K562 (cell line): ENCODE data around the gene GPSM3. TPM values are rescaled to one million over a fixed set of nuclear protein-coding genes. Genes with fewer than 3 reads are reported as not detected.
A peak's percentile ranks its signal among the peaks of the same experiment; 100 is the strongest.

Experiments used
- ATAC-seq: fragments of 200-7000 bp; cut with Tn5 transposase; 3 replicates; pipeline ENCODE4 v1.9.1; 2020; ENCODE audit warnings: moderate library complexity
- BruUV-seq: library from RNA; stranded (reverse); fragments of 400-500 nt; replicated peaks from 2 replicates; lab custom pipeline; 2021; lab: Mats Ljungman, UMichigan
- CTCF ChIA-PET: fragments of 300-600 bp; formaldehyde crosslinking; extraction: SDS; loops from one replicate; lab custom pipeline; 2021; ENCODE audit warnings: low intra/inter-chr PET ratio; lab: Yijun Ruan, JAX
- POLR2A ChIA-PET: fragments of 300-600, 350-650 bp; sonication (Branson Sonifier 250); formaldehyde crosslinking; extraction: SDS; loops from one replicate; lab custom pipeline; 2021; ENCODE audit warnings: antibody characterized with exemption, inconsistent platforms; lab: Yijun Ruan, JAX
- DNase-seq, 4 experiments: peaks; one replicate each; pipeline versions ENCODE4 v3.0.0 to v3.0.0-alpha.2; 2011 to 2018; ENCODE audit warnings: low spot score in 3 of 4, mixed read lengths in 3 of 4; ENCODE audit errors: extremely low read depth in 1 of 4
- FAIRE-seq: peaks from 2 replicates; lab custom pipeline; 2011; peaks lifted over from hg19 to GRCh38; lab: Jason Lieb, UNC
- H2AFZ ChIP-seq: 2 replicates; pipeline ENCODE4 v1.6.0; 2011; ENCODE audit warnings: low read depth, low read length, control low read depth, inconsistent platforms
- H3K27ac ChIP-seq: fragments of 200-600 bp; 3 replicates; pipeline ENCODE4 v1.8.0; 2011; ENCODE audit warnings: low read depth, mild to moderate bottlenecking, control low read depth, inconsistent platforms, low read length, moderate library complexity, mixed read lengths; ENCODE audit errors: extremely low read depth
- H3K27me3 ChIP-seq, 2 experiments: fragments of 300-600 bp in 1 of 2; 2 replicates in 1 of 2; 3 replicates in 1 of 2; pipeline versions ENCODE4 v1.6.0 to v1.8.0; 2011; ENCODE audit warnings: inconsistent platforms in 2 of 2, low read length in 2 of 2, mild to moderate bottlenecking in 1 of 2, mixed read lengths in 1 of 2, moderate library complexity in 1 of 2; ENCODE audit not compliant: control insufficient read depth in 2 of 2, insufficient read depth in 2 of 2
- H3K36me3 ChIP-seq: fragments of 300-600 bp; 3 replicates; pipeline ENCODE4 v1.8.0; 2011; ENCODE audit warnings: mild to moderate bottlenecking, low read length, inconsistent platforms; ENCODE audit not compliant: control insufficient read depth, insufficient read depth
- H3K4me1 ChIP-seq, 2 experiments: fragments of 200-600 bp in 1 of 2; replicated peaks in 1 of 2; 2 replicates in 1 of 2; 3 replicates in 1 of 2; pipeline versions ENCODE4 v1.5.1 to v1.8.0; 2011; ENCODE audit warnings: inconsistent platforms in 2 of 2, low read length in 2 of 2, mild to moderate bottlenecking in 1 of 2, mixed read lengths in 1 of 2, moderate library complexity in 1 of 2; ENCODE audit not compliant: control insufficient read depth in 2 of 2, insufficient read depth in 2 of 2
- H3K4me2 ChIP-seq: 2 replicates; pipeline ENCODE4 v1.6.1; 2011; ENCODE audit warnings: low read length, control low read depth, inconsistent platforms, mixed read lengths; ENCODE audit not compliant: insufficient read depth
- H3K4me3 ChIP-seq: fragments of 200-600 bp; sonication (generic), shearing (Covaris generic); 2 replicates; pipeline ENCODE4 v1.5.1; 2016; ENCODE audit warnings: control low read depth, inconsistent platforms
- H3K79me2 ChIP-seq: fragments of 200-600 bp; 3 replicates; pipeline ENCODE4 v1.8.0; 2011; ENCODE audit warnings: low read length, inconsistent platforms; ENCODE audit not compliant: control insufficient read depth, insufficient read depth
- H3K9ac ChIP-seq, 2 experiments: 2 replicates each; pipeline versions ENCODE4 v1.6.0 to v1.6.1; 2011; ENCODE audit warnings: low read depth in 2 of 2, low read length in 2 of 2, control low read depth in 1 of 2, inconsistent platforms in 1 of 2, mild to moderate bottlenecking in 1 of 2, mixed read lengths in 1 of 2; ENCODE audit not compliant: insufficient read depth in 1 of 2
- H3K9me1 ChIP-seq: one replicate; pipeline ENCODE4 v1.6.0; 2011; ENCODE audit warnings: inconsistent platforms, mild to moderate bottlenecking, low read length, moderate library complexity; ENCODE audit not compliant: control insufficient read depth, insufficient read depth
- H3K9me3 ChIP-seq: replicated peaks from 2 replicates; pipeline ENCODE4 v1.5.1; 2011; ENCODE audit warnings: low read depth, low read length, inconsistent platforms; ENCODE audit not compliant: control insufficient read depth, insufficient read depth
- H4K20me1 ChIP-seq: replicated peaks from 2 replicates; pipeline ENCODE4 v1.6.1; 2011; ENCODE audit warnings: low read length, inconsistent platforms, mixed read lengths; ENCODE audit not compliant: control insufficient read depth, insufficient read depth
- ARID1B ChIP-seq: fragments of 450-650 bp; IDR thresholded peaks from 2 replicates; pipeline ENCODE4 v1.6.1; 2016; ENCODE audit warnings: antibody characterized with exemption, mild to moderate bottlenecking, inconsistent platforms
- CXXC5 ChIP-seq: fragments of 250-450 bp; sonication (Bioruptor Pico); IDR thresholded peaks from 2 replicates; pipeline ENCODE4 v1.8.0; 2022; ENCODE audit warnings: inconsistent platforms, mild to moderate bottlenecking, moderate library complexity
- E2F8 ChIP-seq: fragments of 450-650 bp; IDR thresholded peaks from 2 replicates; pipeline ENCODE4 v1.7.1; 2018; ENCODE audit warnings: mild to moderate bottlenecking, low read depth; ENCODE audit not compliant: partially characterized antibody
- GTF2F1 ChIP-seq: IDR thresholded peaks from 2 replicates; pipeline ENCODE4 v1.6.1; 2011; ENCODE audit warnings: low read depth, low read length, improper control_type of control experiment
- IRF1 ChIP-seq: sonication (generic); formaldehyde crosslinking; IDR thresholded peaks from 2 replicates; pipeline ENCODE4 v1.8.0; 2022; ENCODE audit warnings: missing genetic modification reagents, mild to moderate bottlenecking, borderline replicate concordance
- LCOR ChIP-seq: sonication (generic); formaldehyde crosslinking; IDR thresholded peaks from 2 replicates; pipeline ENCODE4 v1.8.0; 2022; ENCODE audit warnings: mild to moderate bottlenecking, missing genetic modification reagents
- MLLT1 ChIP-seq, 2 experiments: fragments of 450-650 bp; IDR thresholded peaks; 2 replicates each; pipeline ENCODE4 v1.6.1; 2016
- TAF9B ChIP-seq: fragments of 450-650 bp; IDR thresholded peaks from 2 replicates; pipeline ENCODE4 v1.6.1; 2018; ENCODE audit warnings: mild to moderate bottlenecking; ENCODE audit not compliant: partially characterized antibody
- TCF7 ChIP-seq: sonication (generic); IDR thresholded peaks from 2 replicates; pipeline ENCODE4 v1.6.1; 2016; ENCODE audit warnings: antibody characterized with exemption, borderline replicate concordance
- YBX1 ChIP-seq: fragments of 450-650 bp; IDR thresholded peaks from 2 replicates; pipeline ENCODE4 v1.7.1; 2016; ENCODE audit warnings: mild to moderate bottlenecking
- ZFP1 ChIP-seq: fragments of 450-650 bp; formaldehyde crosslinking; IDR thresholded peaks from 2 replicates; pipeline ENCODE4 v1.4.0; 2020; ENCODE audit warnings: mild to moderate bottlenecking, mixed read lengths
- ZNF184 ChIP-seq: sonication (generic); formaldehyde crosslinking; IDR thresholded peaks from 2 replicates; pipeline ENCODE4 v1.5.0; 2020; ENCODE audit warnings: missing genetic modification reagents
- ZNF668 ChIP-seq: fragments of 250-450 bp; sonication (Bioruptor Pico); IDR thresholded peaks from 2 replicates; pipeline ENCODE4 v1.8.0; 2022; ENCODE audit warnings: mild to moderate bottlenecking, inconsistent platforms
- WGBS: fragments of 100-300 bp; shearing (Covaris generic); methylation state at CpG from one replicate; pipeline ENCODE4 v1.1.6; 2016; ENCODE audit warnings: low coverage, mixed read lengths; ENCODE audit not compliant: insufficient coverage; ENCODE audit errors: missing lambda C conversion rate; 5-methylcytosine and 5-hydroxymethylcytosine counted together
- in situ Hi-C: fragments of 300-500 bp; cut with MboI; formaldehyde crosslinking; loops from 4 replicates; pipeline ENCODE4 v1.15.0; 2018; ENCODE audit warnings: inconsistent platforms, mixed read lengths
- intact Hi-C: fragments of 100-400 bp; cut with micrococcal nuclease; formaldehyde crosslinking; loops from 2 replicates; pipeline ENCODE4 v1.14.2; 2022
- polyA plus RNA-seq, 8 experiments: library from polyadenylated mRNA; depleted of rRNA in 4 of 8; stranded (reverse) in 5 of 8; unstranded in 3 of 8; fragments of >200 nt; fragmentation: Nextera tagmentation in 2 of 8; fragmentation: Illumina TruSeq in 1 of 8; extraction: Ambion mirVana in 2 of 8; extraction: Trizol in 1 of 8; gene quantifications; 2 replicates each; pipeline versions ENCODE4 v1.2.1 to v1.2.3, GENCODE V29; 2011 to 2014; ENCODE audit warnings: inconsistent platforms in 1 of 8, missing spikeins in 1 of 8
- total RNA-seq, 7 experiments: library from RNA; depleted of rRNA in 6 of 7; stranded (reverse); fragments of >200 nt in 6 of 7; fragmentation: Illumina TruSeq in 2 of 7; extraction: Trizol in 2 of 7; gene quantifications; 2 replicates each; pipeline versions ENCODE4 v1.2.1 to v1.2.3, GENCODE V29; 2011 to 2021; ENCODE audit warnings: low replicate concordance in 1 of 7

Gene GPSM3
- total and polyA plus RNA-seq, 9 of the 15 experiments (the other 6 are each of a cell fraction or from before 2014, with no cell fraction given), result 5.3 to 42.6 (median 24.4) TPM

- Histone ChIP-seq H2AFZ (peak overlapping the region; percentile 92), H3K36me3 (peaks cover 37% of the 10 kb centered on the region; the same call in 2 of the 3 replicates), H3K9ac (peak overlapping the region; percentile 83 to 86; a peak in 3 of 4 replicates), H3K9me3 (no peaks in the 10 kb centered on the region), H3K27ac (peak overlapping the region; percentile 94), H3K79me2 (peaks cover 74% of the 10 kb centered on the region), H4K20me1 (no peaks in the 10 kb centered on the region), H3K4me2 (peak overlapping the region; percentile 100), H3K9me1 (peaks cover 7% of the 10 kb centered on the region), H3K4me1 (peaks cover 27 to 56% of the 10 kb centered on the region in 2 experiments), H3K4me3 (peak overlapping the region; percentile 88), H3K27me3 (no peaks in the 10 kb centered on the region)
- ChIA-PET CTCF (no interaction called here), POLR2A (interaction anchor here (0.7 to 4.5 kb wide), 14 partner anchors 8 to 336 kb away, joined by 3 to 30 read pairs (median 4); partner anchors contain the start of genes ATF6B, EGFL8, FKBPL and PBX2)
- DNase-seq (peak in 3 of 4 experiments; percentile 33 to 58 (median 50)), ATAC-seq (no peak), FAIRE-seq (peak; percentile 6)
- in situ Hi-C loops (no loop called here), intact Hi-C loops (loop anchor here (1.0 to 10.0 kb wide), 4 partner anchors 19 to 512 kb away; partner anchors contain the start of genes C6orf47, CSNK2B, FKBPL and GPANK1)
- no TSS peak for BruUV-seq
- WGBS, result 21% methylated on average over 5 of the region's 5 CpGs
- TF ChIP-seq E2F8 (no peak), ZNF184 (CRISPR knock-in tag) (no peak), TAF9B (peak; percentile 42), MLLT1 (IDR thresholded peaks at IDR 0.05) (peak; percentile 69 to 71; a peak in 2 of 4 replicates), TCF7 (no peak), CXXC5 (CRISPR knock-in tag) (no peak), LCOR (CRISPR knock-in tag) (0 out of 2 replicates have a peak, but pooled peaks have one; percentile 3), GTF2F1 (no peak), ZFP1 (peak; percentile 59; the same call in 1 of the 2 replicates), ARID1B (peak; percentile 49), YBX1 (no peak; the same call in 1 of the 2 replicates), ZNF668 (CRISPR knock-in tag) (no peak), IRF1 (CRISPR knock-in tag) (no peak)
Observed at GRCh38 chr6:32176476-32177182, 15.8 kb downstream of the GPSM3 start.
